SK-N-SH (cell line): ENCODE measurements around the gene MSL3B.

ENCODE experiments used
- CTCF ChIA-PET: fragments of 300-600, 350-600 bp; formaldehyde crosslinking; extraction: SDS; loops from one replicate; lab custom pipeline; 2021; lab: Yijun Ruan, JAX
- POLR2A ChIA-PET: fragments of 350-600 bp; sonication (Branson Sonifier 250); formaldehyde crosslinking; extraction: SDS; loops from one replicate; lab custom pipeline; 2020; ENCODE audit warnings: antibody characterized with exemption, inconsistent platforms; lab: Yijun Ruan, JAX
- DNase-seq: peaks from one replicate; pipeline ENCODE4 v3.0.0; 2012
- H2AFZ ChIP-seq: fragments of 200-600 bp; sonication (generic); 2 replicates; pipeline ENCODE4 v1.8.1; 2016; ENCODE audit warnings: antibody characterized with exemption, mild to moderate bottlenecking, low read depth
- H3F3A ChIP-seq: fragments of 200-600 bp; sonication (generic); replicated peaks from 2 replicates; pipeline ENCODE3; 2016; ENCODE audit warnings: antibody characterized with exemption, mild to moderate bottlenecking; ENCODE audit not compliant: insufficient read depth
- H3K27ac ChIP-seq, 2 experiments: fragments of 200-500 bp in 1 of 2; fragments of 200-600 bp in 1 of 2; sonication (Bioruptor generic) in 1 of 2; sonication (generic), shearing (Covaris generic) in 1 of 2; 2 replicates each; pipeline versions ENCODE4 v1.5.1 to v1.6.1; 2014 to 2016; ENCODE audit warnings: low read depth in 2 of 2, inconsistent platforms in 1 of 2, low read length in 1 of 2, mild to moderate bottlenecking in 1 of 2, mixed read lengths in 1 of 2
- H3K27me3 ChIP-seq: fragments of 200-600 bp; sonication (generic), shearing (Covaris generic); 2 replicates; pipeline ENCODE4 v1.6.1; 2016; ENCODE audit warnings: mixed run types; ENCODE audit not compliant: insufficient read depth
- H3K36me3 ChIP-seq, 2 experiments: fragments of 200-500 bp in 1 of 2; fragments of 200-600 bp in 1 of 2; sonication (Bioruptor generic) in 1 of 2; sonication (generic) in 1 of 2; replicated peaks in 1 of 2; 2 replicates each; pipeline versions ENCODE3 to v1.5.1; 2014 to 2016; ENCODE audit warnings: low read length in 1 of 2, mild to moderate bottlenecking in 1 of 2; ENCODE audit not compliant: insufficient read depth in 2 of 2, control insufficient read depth in 1 of 2
- H3K4me1 ChIP-seq, 2 experiments: fragments of 200-500 bp in 1 of 2; fragments of 200-600 bp in 1 of 2; sonication (Bioruptor generic) in 1 of 2; sonication (generic), shearing (Covaris generic) in 1 of 2; 2 replicates each; pipeline versions ENCODE4 v1.5.1 to v1.6.1; 2014 to 2016; ENCODE audit warnings: low read depth in 1 of 2, low read length in 1 of 2, mixed run types in 1 of 2; ENCODE audit not compliant: insufficient read depth in 2 of 2, control insufficient read depth in 1 of 2
- H3K4me2 ChIP-seq: fragments of 200-600 bp; sonication (generic), shearing (Covaris generic); 2 replicates; pipeline ENCODE4 v1.6.1; 2017; ENCODE audit warnings: mixed run types
- H3K4me3 ChIP-seq, 2 experiments: fragments of 200-500 bp in 1 of 2; fragments of 200-600 bp in 1 of 2; sonication (Bioruptor generic) in 1 of 2; sonication (generic), shearing (Covaris generic) in 1 of 2; 2 replicates each; pipeline versions ENCODE4 v1.5.1 to v1.8.1; 2014 to 2016; ENCODE audit warnings: low read depth in 2 of 2, inconsistent platforms in 1 of 2, low read length in 1 of 2, mild to moderate bottlenecking in 1 of 2, mixed read lengths in 1 of 2, moderate library complexity in 1 of 2
- H3K79me2 ChIP-seq: fragments of 200-600 bp; sonication (generic); 2 replicates; pipeline ENCODE4 v1.8.1; 2017; ENCODE audit warnings: mild to moderate bottlenecking; ENCODE audit not compliant: insufficient read depth
- H3K9ac ChIP-seq: fragments of 200-600 bp; sonication (generic); 2 replicates; pipeline ENCODE4 v1.6.1; 2017; ENCODE audit warnings: mixed run types
- H3K9me2 ChIP-seq: fragments of 200-600 bp; sonication (generic); 2 replicates; pipeline ENCODE4 v1.6.1; 2017; ENCODE audit warnings: mixed run types
- H3K9me3 ChIP-seq: fragments of 200-600 bp; sonication (generic); 2 replicates; pipeline ENCODE4 v1.6.1; 2017; ENCODE audit warnings: mixed run types, mild to moderate bottlenecking, moderate library complexity
- H4K20me1 ChIP-seq: fragments of 200-600 bp; sonication (generic); 2 replicates; pipeline ENCODE4 v1.6.1; 2017; ENCODE audit warnings: mild to moderate bottlenecking, mixed run types; ENCODE audit not compliant: insufficient read depth
- ELF1 ChIP-seq: IDR thresholded peaks from 2 replicates; pipeline ENCODE4 v1.4.0; 2012
- FOSL2 ChIP-seq: IDR thresholded peaks from 2 replicates; pipeline ENCODE4 v1.4.0; 2012; ENCODE audit warnings: low read depth, mild to moderate bottlenecking, moderate library complexity, borderline replicate concordance
- FOXM1 ChIP-seq: IDR thresholded peaks from 2 replicates; pipeline ENCODE4 v1.4.0; 2012; ENCODE audit warnings: low read depth, mild to moderate bottlenecking
- JUND ChIP-seq: IDR thresholded peaks from 2 replicates; pipeline ENCODE4 v1.4.0; 2012
- POLR2AphosphoS5 ChIP-seq: IDR thresholded peaks from 2 replicates; pipeline ENCODE4 v1.6.1; 2012; ENCODE audit warnings: low read depth, low read length
- RXRA ChIP-seq: IDR thresholded peaks from 2 replicates; pipeline ENCODE4 v1.4.0; 2012; ENCODE audit warnings: low read depth, mild to moderate bottlenecking, borderline replicate concordance
- SIN3A ChIP-seq: IDR thresholded peaks from 2 replicates; pipeline ENCODE4 v1.6.1; 2012; ENCODE audit warnings: low read depth, mild to moderate bottlenecking, low read length, moderate library complexity, borderline replicate concordance
- SMC3 ChIP-seq: IDR thresholded peaks from 2 replicates; pipeline ENCODE4 v1.6.1; 2012; ENCODE audit warnings: low read depth, low read length, improper control_type of control experiment
- TAF1 ChIP-seq: IDR thresholded peaks from 2 replicates; pipeline ENCODE4 v1.6.1; 2012; ENCODE audit warnings: low read depth, mild to moderate bottlenecking, low read length, moderate library complexity, borderline replicate concordance
- WGBS: methylation state at CpG from one replicate; pipeline ENCODE4 v1.1.6; 2017; ENCODE audit warnings: low lambda C conversion rate; 5-methylcytosine and 5-hydroxymethylcytosine counted together
- TF ChIP-seq, protein P1 (sequence below): fragments of 150-350 bp; IDR thresholded peaks from 2 replicates; pipeline ENCODE4 v1.6.1; 2017; ENCODE audit warnings: antibody characterized with exemption, low read length, low read depth, borderline replicate concordance

The MSL3B gene

GRCh38 chr2:233840520-233840919 lies 27.7 kb downstream of the MSL3B start (continued):
- TF ChIP-seq TAF1, result no peak
- TF ChIP-seq SMC3, result no peak
- TF ChIP-seq, all 33 proteins: peak for 0

GRCh38 chr2:233839447-233839820 lies 28.8 kb downstream of the MSL3B start:
- H3K9me2 ChIP-seq, result no peaks in the 10 kb centered on the region
- no peak overlapping the region for H3K27ac ChIP-seq
- TF ChIP-seq RXRA (no peak), FOXM1 (no peak), JUND (no peak)
- TF ChIP-seq, all 33 proteins: peak for 0
- Histone ChIP-seq H3K36me3 (peaks cover 54 to 62% of the 10 kb centered on the region in 2 experiments), H2AFZ (no peak overlapping the region), H3K4me1 (peaks cover 0 to 18% of the 10 kb centered on the region in 2 experiments; a peak in 1 of 4 replicates), H3K9ac (no peak overlapping the region), H3K79me2 (peaks cover 90% of the 10 kb centered on the region), H3K4me3 (no peak overlapping the region), H3F3A (peaks cover 7% of the 10 kb centered on the region), H3K9me3 (no peaks in the 10 kb centered on the region), H4K20me1 (peaks cover 46% of the 10 kb centered on the region; the same call in 1 of the 2 replicates), H3K27me3 (no peaks in the 10 kb centered on the region), H3K4me2 (no peak overlapping the region)
- 99% methylated on average over 8 of the region's 10 CpGs for WGBS
- CTCF ChIA-PET, result no interaction called here
- POLR2A ChIA-PET, result interaction anchor here (0.9 kb wide), 1 partner anchor 13 kb away, joined by 4 read pairs; no protein-coding TSS in a partner anchor
- DNase-seq, result no peak

DNA sequence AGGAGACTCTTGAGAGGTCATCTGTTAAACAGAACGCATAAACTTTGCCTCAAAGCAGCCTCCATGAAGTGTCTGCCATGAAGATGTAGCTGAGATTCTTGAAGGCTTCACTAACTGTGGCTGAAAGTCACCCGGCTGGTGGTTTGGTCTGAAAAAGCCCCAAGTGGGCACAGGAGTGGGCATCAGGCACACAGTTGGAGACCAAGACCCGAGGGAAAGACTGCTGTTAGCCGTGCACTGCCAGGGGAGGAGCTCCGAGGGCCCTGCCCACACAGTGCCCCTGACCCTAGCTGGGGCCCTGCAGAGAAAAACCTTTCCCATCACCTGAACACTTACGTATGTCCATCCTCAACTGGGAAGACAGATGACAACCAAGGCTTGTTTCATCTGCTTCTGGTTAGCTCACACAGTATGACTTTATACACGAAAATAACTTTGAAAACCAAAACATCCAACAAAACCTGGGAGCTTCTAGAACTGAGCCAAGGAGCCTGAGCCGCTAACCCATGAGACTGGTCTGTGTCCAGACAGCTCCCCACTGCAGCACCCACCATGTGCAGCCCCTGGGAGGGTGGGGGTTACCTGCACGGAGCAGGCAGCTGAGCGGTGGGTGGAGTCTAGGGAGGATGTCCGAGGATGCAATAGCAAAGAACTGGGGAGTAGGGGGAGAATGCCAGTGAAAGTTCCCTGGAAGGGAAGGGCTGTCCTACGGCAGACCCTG lies 29.3 kb downstream of the MSL3B start:
- 84% methylated on average over 11 of the region's 12 CpGs for WGBS
- no peak overlapping the region for H3K9ac ChIP-seq
- CTCF ChIA-PET, result interaction anchor here (0.8 to 1.0 kb wide), 2 partner anchors 27 to 77 kb away, joined by 3 to 4 read pairs; no protein-coding TSS in a partner anchor

More for the DNA sequence above, 29.3 kb downstream of the MSL3B start:
- Histone ChIP-seq H2AFZ (no peak overlapping the region), H3K4me1 (peaks cover 0 to 18% of the 10 kb centered on the region in 2 experiments; a peak in 1 of 4 replicates), H3K36me3 (peaks cover 50 to 56% of the 10 kb centered on the region in 2 experiments), H4K20me1 (peaks cover 46% of the 10 kb centered on the region; the same call in 1 of the 2 replicates), H3F3A (peaks cover 7% of the 10 kb centered on the region), H3K9me3 (no peaks in the 10 kb centered on the region), H3K27me3 (no peaks in the 10 kb centered on the region), H3K9me2 (no peaks in the 10 kb centered on the region), H3K4me3 (no peak overlapping the region), H3K27ac (peak overlapping the region in 1 of 2 experiments; percentile 16; a peak in 2 of 4 replicates), H3K4me2 (no peak overlapping the region), H3K79me2 (peaks cover 84% of the 10 kb centered on the region)
- no peak for DNase-seq
- POLR2A ChIA-PET, result interaction anchor here (0.9 kb wide), 1 partner anchor 14 kb away, joined by 4 read pairs; no protein-coding TSS in a partner anchor
- TF ChIP-seq POLR2AphosphoS5 (no peak), FOSL2 (no peak), TAF1 (no peak), ELF1 (no peak), SIN3A (no peak)
- TF ChIP-seq, protein P1, sequence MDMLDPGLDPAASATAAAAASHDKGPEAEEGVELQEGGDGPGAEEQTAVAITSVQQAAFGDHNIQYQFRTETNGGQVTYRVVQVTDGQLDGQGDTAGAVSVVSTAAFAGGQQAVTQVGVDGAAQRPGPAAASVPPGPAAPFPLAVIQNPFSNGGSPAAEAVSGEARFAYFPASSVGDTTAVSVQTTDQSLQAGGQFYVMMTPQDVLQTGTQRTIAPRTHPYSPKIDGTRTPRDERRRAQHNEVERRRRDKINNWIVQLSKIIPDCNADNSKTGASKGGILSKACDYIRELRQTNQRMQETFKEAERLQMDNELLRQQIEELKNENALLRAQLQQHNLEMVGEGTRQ, result no peak
